Left lung (tissue), 10 donors: ENCODE data around the gene ATG4B. TPM values are rescaled to one million over a fixed set of nuclear protein-coding genes. Genes with fewer than 3 reads are reported as not detected.

Experiments used
- ATAC-seq: fragments of 200-7000 bp; cut with Tn5 transposase; one replicate; pipeline ENCODE4 v1.9.1; 2020; ENCODE audit warnings: moderate library complexity
- DNase-seq, 4 donors: peaks; one replicate each; pipeline ENCODE4 v3.0.0-alpha.2; 2013 to 2020
- H3K27ac ChIP-seq, 2 donors: fragments of 200-600 bp; sonication (generic) in 1 of 2; one replicate each; pipeline versions ENCODE4 v1.5.0 to v1.8.0; 2020 to 2021
- H3K27me3 ChIP-seq, 2 donors: fragments of 200-600 bp; sonication (generic) in 1 of 2; one replicate each; pipeline versions ENCODE4 v1.5.0 to v1.8.0; 2020 to 2021
- H3K36me3 ChIP-seq, 2 donors: fragments of 200-600 bp; sonication (generic) in 1 of 2; one replicate each; pipeline versions ENCODE4 v1.5.0 to v1.8.0; 2020 to 2021
- H3K4me1 ChIP-seq, 2 donors: fragments of 200-600 bp; one replicate each; pipeline ENCODE4 v1.8.0; 2021
- H3K4me3 ChIP-seq, 2 donors: fragments of 200-600 bp; sonication (generic) in 1 of 2; one replicate each; pipeline versions ENCODE4 v1.5.0 to v1.8.0; 2020 to 2021; ENCODE audit warnings: mild to moderate bottlenecking in 1 of 2
- H3K9me3 ChIP-seq, 2 donors: fragments of 200-600 bp; sonication (generic) in 1 of 2; one replicate each; pipeline versions ENCODE4 v1.5.0 to v1.8.0; 2020 to 2021
- CTCF ChIP-seq, 2 donors: fragments of 200-600 bp; sonication (generic) in 1 of 2; IDR thresholded peaks; one replicate each; pipeline versions ENCODE4 v1.5.0 to v1.8.0; 2021; ENCODE audit warnings: antibody characterized with exemption in 2 of 2
- intact Hi-C, 2 donors: fragments of 100-400 bp; cut with DNase I; formaldehyde crosslinking; loops; one replicate each; pipeline versions ENCODE4 v1.11.2 to v1.14.2; 2022
- polyA plus RNA-seq, 6 donors: library from polyadenylated mRNA; unstranded; fragments of 120-200 nt; gene quantifications; one replicate each; pipeline ENCODE4 v1.2.1, GENCODE V29; 2013; ENCODE audit not compliant: insufficient read length in 6 of 6
- total RNA-seq, 2 donors: library from RNA; stranded (reverse); fragmentation: NEBNext Ultra II Directional; extraction: Animal tissue kit (Norgen Biotek cat#: 25700); gene quantifications; one replicate each; pipeline ENCODE4 v1.2.1, GENCODE V29; 2021
- donor health status: DM: no; HTN: yes; CAD: no.
- donor health status: DM: no; HTN: no; CAD: no.

The ATG4B gene
- total and polyA plus RNA-seq, 8 donors, result 60.5 to 98.3 (median 79.3) TPM

GRCh38 chr2:241665731-241666440 is 28.4 kb downstream of the ATG4B start:
- Histone ChIP-seq H3K9me3 (no peaks in the 10 kb centered on the region), H3K27ac (no peak overlapping the region), H3K4me1 (no peaks in the 10 kb centered on the region), H3K27me3 (no peaks in the 10 kb centered on the region), H3K36me3 (peaks cover 0 to 66% of the 10 kb centered on the region in 2 donors), H3K4me3 (no peak overlapping the region)
- ATAC-seq (no peak), DNase-seq (peak in 1 of 4 donors; percentile 66)
- intact Hi-C loops, result no loop called here
- TF ChIP-seq CTCF (IDR thresholded peaks at IDR 0.05), result no peak

- DNase-seq (peak in 2 of 4 donors; percentile 45 to 69), ATAC-seq (no peak)
- H3K36me3 ChIP-seq, result peaks cover 0 to 66% of the 10 kb centered on the region in 2 donors
- TF ChIP-seq CTCF (IDR thresholded peaks at IDR 0.05), result no peak
- no peaks in the 10 kb centered on the region for H3K27me3 ChIP-seq
- intact Hi-C loops, result no loop called here
- H3K27ac ChIP-seq, result no peak overlapping the region
- H3K4me3 ChIP-seq, result no peak overlapping the region
- no peaks in the 10 kb centered on the region for H3K9me3 ChIP-seq
- no peaks in the 10 kb centered on the region for H3K4me1 ChIP-seq
Observed at GRCh38 chr2:241666627-241667400, 29.3 kb downstream of the ATG4B start.

GRCh38 chr2:241668354-241668753 is 30.9 kb downstream of the ATG4B start:
- no peak overlapping the region for H3K27ac ChIP-seq
- no peak for TF ChIP-seq CTCF (IDR thresholded peaks at IDR 0.05)
- no peaks in the 10 kb centered on the region for H3K9me3 ChIP-seq
- H3K4me1 ChIP-seq, result no peaks in the 10 kb centered on the region
- H3K27me3 ChIP-seq, result no peaks in the 10 kb centered on the region
- peak in 1 of 4 donors; percentile 63 for DNase-seq
- peaks cover 0 to 73% of the 10 kb centered on the region in 2 donors for H3K36me3 ChIP-seq
- ATAC-seq, result no peak
- no peak overlapping the region for H3K4me3 ChIP-seq
- intact Hi-C loops, result no loop called here

- Histone ChIP-seq H3K36me3 (peaks cover 0 to 74% of the 10 kb centered on the region in 2 donors), H3K4me3 (no peak overlapping the region), H3K27ac (no peak overlapping the region), H3K4me1 (no peaks in the 10 kb centered on the region), H3K27me3 (no peaks in the 10 kb centered on the region), H3K9me3 (no peaks in the 10 kb centered on the region)
- TF ChIP-seq CTCF (IDR thresholded peaks at IDR 0.05), result no peak
- ATAC-seq (no peak), DNase-seq (peak in 1 of 4 donors; percentile 41)
- intact Hi-C loops, result no loop called here
Observed at GRCh38 chr2:241668839-241669238, 31.3 kb downstream of the ATG4B start.
